GM06990 (cell line): ENCODE data around the gene SV2C.

Experiments used
- DNase-seq: peaks from one replicate; pipeline ENCODE4 v3.0.0-alpha.2; 2011; ENCODE audit not compliant: insufficient read length; ENCODE audit errors: extremely low read depth
- H3K27me3 ChIP-seq: replicated peaks from 2 replicates; pipeline ENCODE4 v1.6.0; 2011; ENCODE audit warnings: low read length; ENCODE audit not compliant: control insufficient read depth, insufficient read depth
- H3K36me3 ChIP-seq: 2 replicates; pipeline ENCODE4 v1.5.1; 2011; ENCODE audit warnings: low read length; ENCODE audit not compliant: control insufficient read depth, insufficient read depth
- H3K4me3 ChIP-seq: replicated peaks from 2 replicates; pipeline ENCODE4 v1.5.1; 2011; ENCODE audit warnings: low read depth, mild to moderate bottlenecking, control low read depth, low read length
- TF ChIP-seq, protein P1 (sequence below): IDR thresholded peaks from 2 replicates; pipeline ENCODE4 v1.5.1; 2011; ENCODE audit warnings: low read length, control low read depth, mild to moderate bottlenecking, inconsistent platforms; ENCODE audit not compliant: insufficient read depth, poor library complexity, severe bottlenecking

The SV2C gene

GRCh38 chr5:76204191-76204590 lies 121.0 kb downstream of the SV2C start:
- DNase-seq = no peak
- Histone ChIP-seq H3K36me3 (no peaks in the 10 kb centered on the region), H3K27me3 (no peaks in the 10 kb centered on the region), H3K4me3 (no peak overlapping the region)
- TF ChIP-seq, protein P1, sequence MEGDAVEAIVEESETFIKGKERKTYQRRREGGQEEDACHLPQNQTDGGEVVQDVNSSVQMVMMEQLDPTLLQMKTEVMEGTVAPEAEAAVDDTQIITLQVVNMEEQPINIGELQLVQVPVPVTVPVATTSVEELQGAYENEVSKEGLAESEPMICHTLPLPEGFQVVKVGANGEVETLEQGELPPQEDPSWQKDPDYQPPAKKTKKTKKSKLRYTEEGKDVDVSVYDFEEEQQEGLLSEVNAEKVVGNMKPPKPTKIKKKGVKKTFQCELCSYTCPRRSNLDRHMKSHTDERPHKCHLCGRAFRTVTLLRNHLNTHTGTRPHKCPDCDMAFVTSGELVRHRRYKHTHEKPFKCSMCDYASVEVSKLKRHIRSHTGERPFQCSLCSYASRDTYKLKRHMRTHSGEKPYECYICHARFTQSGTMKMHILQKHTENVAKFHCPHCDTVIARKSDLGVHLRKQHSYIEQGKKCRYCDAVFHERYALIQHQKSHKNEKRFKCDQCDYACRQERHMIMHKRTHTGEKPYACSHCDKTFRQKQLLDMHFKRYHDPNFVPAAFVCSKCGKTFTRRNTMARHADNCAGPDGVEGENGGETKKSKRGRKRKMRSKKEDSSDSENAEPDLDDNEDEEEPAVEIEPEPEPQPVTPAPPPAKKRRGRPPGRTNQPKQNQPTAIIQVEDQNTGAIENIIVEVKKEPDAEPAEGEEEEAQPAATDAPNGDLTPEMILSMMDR = no peak

GRCh38 chr5:76204713-76205112 lies 121.5 kb downstream of the SV2C start:
- TF ChIP-seq, protein P1 = no peak
- Histone ChIP-seq H3K36me3 (no peaks in the 10 kb centered on the region), H3K4me3 (no peak overlapping the region), H3K27me3 (no peaks in the 10 kb centered on the region)
- DNase-seq = no peak

- H3K4me3 ChIP-seq = no peak overlapping the region
- no peak for DNase-seq
- no peaks in the 10 kb centered on the region for H3K27me3 ChIP-seq
- H3K36me3 ChIP-seq = no peaks in the 10 kb centered on the region
- TF ChIP-seq, protein P1 = no peak
Measured at GRCh38 chr5:76207120-76207519, 123.9 kb downstream of the SV2C start.

DNA sequence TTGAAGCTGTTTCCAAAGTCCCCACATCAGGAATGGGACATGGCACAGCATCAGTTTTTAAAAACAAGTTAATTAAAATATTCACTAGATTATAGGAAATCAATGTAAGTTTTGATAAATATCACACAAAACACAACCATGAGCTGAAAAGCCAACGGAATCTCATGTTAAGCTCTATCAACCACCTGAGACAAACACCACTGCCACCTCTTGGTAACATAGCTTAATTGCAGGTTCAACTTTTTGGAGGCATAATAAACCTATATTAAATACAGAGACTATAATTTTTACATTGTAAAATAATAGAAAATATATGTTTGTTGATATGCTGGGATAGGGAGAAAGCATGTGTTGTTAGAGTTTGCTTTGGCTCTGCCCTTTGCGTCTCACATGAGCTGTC lies 126.1 kb downstream of the SV2C start:
- H3K36me3 ChIP-seq = no peaks in the 10 kb centered on the region
- TF ChIP-seq, protein P1 = peak; percentile 3
- no peak overlapping the region for H3K4me3 ChIP-seq
- DNase-seq = no peak
- H3K27me3 ChIP-seq = no peaks in the 10 kb centered on the region

DNA sequence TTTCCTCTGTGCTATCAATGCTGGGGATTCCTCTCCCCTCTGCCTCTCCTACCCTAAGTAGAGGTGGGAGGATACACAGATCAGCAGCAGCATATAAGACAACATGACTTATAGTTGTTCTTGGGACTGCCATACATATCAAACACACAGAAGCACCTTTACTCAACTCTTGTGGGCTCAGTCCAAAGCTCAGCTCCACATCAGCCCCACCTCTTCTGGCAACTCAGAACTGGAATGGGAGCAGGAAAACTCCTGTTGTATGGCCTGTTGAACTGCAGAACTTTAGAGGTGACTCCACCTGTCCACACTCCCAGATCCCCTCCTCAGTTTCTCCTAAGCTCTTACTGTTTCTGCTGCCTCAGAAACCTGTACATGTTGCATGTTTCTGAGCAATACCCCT lies 127.8 kb downstream of the SV2C start:
- Histone ChIP-seq H3K36me3 (no peaks in the 10 kb centered on the region), H3K4me3 (no peak overlapping the region), H3K27me3 (no peaks in the 10 kb centered on the region)
- no peak for DNase-seq
- TF ChIP-seq, protein P1 = no peak

DNA sequence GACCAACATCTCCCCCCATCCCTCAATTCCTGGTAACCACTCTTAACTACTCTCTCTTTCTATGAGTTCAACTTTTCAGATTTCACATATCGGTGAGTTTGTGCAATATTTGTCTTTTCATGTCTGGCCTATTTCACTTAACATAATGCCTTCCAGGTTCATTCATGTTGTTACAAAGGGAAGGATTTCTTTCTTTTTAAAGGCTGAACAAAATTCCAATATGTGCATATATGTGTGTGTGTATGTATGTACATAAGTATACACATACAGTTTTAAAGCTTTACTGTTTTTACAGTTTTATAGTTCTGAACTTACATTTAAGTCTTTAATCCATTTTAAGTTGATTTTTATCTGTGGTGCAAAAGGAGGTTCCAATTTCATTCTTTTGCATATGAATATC lies 130.7 kb downstream of the SV2C start:
- no peak overlapping the region for H3K4me3 ChIP-seq
- TF ChIP-seq, protein P1 = no peak
- no peaks in the 10 kb centered on the region for H3K36me3 ChIP-seq
- DNase-seq = no peak
- H3K27me3 ChIP-seq = no peaks in the 10 kb centered on the region; the same call in 1 of the 2 replicates
